HG03280 (cell line): ENCODE data around the gene AP2B1.

Experiments used
- ATAC-seq: cut with Tn5 transposase; IDR thresholded peaks from one replicate; pipeline ENCODE4 v1.9.1; 2021; ENCODE audit warnings: mild to moderate bottlenecking, moderate library complexity; ENCODE audit not compliant: unreplicated experiment

Gene AP2B1

DNA sequence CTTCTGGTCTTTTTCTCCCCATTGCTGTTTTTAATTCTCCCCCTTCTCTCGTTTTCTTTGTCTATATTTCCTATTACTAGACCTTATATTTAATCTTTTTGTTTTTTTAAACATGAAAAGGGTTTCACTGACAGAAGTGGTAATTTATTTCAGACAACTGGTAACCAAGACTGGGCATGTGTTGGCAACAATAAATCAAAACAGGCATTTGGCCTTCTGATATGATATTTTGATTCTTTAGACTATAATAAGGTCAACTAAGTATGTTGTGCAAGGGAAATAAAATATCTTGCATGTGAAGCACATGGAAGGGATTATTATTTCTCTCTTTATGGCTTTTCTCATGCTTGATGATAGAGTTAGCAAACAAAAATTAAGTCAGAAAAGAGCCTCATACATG, 34.6 kb downstream of the AP2B1 start:
- ATAC-seq = no peak

DNA sequence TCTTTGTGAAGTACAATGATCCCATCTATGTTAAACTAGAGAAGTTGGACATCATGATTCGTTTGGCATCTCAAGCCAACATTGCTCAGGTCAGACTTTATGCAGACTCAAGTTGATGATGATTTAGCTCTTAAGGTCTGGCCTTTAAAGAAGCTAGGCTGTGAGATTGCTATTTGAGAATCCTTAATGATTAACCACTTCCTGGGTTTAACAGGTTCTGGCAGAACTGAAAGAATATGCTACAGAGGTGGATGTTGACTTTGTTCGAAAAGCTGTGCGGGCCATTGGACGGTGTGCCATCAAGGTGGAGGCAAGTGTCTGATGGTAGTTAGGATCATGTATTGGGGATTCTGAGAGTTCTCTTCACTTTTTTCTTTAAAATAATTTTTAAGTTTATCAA, 40.3 kb downstream of the AP2B1 start:
- no peak for ATAC-seq

DNA sequence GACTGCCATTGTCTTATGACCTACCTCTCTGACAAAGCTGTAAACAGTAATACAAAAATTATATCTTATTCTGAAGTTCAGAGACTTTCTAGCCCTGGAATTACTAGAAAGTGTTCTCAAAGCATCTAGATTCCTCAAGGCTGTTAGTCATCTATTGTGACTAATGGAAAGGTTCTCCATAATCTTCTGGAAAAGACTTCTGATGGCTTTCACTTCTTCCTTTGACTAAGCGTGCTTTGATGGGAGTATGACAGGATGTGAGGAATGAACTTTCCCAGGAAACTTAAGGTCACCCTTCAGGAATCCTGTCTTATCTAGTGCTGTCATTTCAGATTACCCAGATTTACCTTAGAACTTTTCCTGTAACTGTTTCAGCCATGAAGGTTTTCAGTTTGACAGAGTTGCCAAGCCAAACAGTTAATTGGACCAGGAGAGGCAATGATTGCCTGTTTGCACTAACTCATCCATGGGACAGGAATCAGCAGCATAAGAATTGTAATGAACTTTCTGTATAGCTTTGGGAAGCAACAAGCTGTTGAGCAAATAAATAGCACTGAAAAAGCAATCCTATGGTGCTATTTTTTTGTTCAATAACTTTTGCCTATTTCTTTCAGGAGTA, 43.5 kb downstream of the AP2B1 start:
- ATAC-seq = no peak

DNA sequence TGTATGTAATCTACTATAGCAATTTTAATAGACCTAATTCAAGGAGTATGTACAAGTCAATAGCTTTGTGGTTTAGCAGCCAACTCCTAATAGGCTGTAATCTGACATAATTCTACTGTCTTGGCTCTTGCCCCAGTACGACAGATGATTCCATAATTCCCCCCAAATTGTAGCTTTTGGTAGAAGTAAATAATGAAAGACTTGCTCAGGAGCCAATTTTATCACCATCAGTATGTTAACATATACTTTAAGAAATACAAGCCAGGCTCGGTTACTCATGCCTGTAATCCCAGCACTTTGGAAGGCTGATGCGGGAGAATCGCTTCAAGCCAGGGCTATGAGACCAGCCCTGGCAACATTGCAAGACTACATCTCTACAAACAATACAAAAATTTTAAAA, 53.9 kb downstream of the AP2B1 start:
- ATAC-seq = no peak

DNA sequence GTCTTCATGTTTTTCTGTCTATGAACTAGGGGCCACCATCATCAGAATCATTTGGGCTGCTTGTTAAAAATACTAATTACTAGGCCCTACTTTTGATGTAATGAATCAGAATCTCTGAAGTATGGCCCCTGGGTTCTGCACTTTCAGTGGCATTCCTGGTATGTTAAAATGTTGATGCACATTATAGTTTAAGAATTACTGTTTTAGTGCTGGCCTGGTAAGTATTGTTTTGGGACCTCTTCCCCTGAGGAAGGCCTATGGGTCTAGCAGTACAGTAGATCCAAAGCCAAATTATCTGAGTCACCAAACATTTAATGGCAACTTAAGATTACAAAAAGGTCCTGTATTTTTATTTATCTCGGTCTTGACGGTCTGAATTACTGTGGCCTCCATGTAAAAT, 58.8 kb downstream of the AP2B1 start:
- no peak for ATAC-seq

DNA sequence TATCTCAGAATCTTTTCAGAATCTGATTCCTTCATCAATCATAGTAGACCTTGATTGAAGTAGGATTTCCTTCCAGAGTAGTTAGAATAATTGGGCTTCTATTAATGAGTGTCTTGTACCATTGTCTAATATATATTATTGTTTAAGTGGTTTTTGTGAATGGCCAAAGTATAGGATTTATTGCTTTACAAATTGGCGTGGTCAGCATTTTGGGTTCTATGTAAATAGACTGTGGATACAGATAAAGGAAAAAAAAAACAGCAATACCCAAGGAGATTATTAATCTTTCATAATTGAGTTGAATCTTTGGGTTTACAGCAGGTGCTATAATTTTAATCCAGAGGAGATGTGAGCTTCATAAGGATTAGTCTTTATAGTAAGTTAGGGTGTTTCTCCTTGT, 64.3 kb downstream of the AP2B1 start:
- ATAC-seq = no peak

DNA sequence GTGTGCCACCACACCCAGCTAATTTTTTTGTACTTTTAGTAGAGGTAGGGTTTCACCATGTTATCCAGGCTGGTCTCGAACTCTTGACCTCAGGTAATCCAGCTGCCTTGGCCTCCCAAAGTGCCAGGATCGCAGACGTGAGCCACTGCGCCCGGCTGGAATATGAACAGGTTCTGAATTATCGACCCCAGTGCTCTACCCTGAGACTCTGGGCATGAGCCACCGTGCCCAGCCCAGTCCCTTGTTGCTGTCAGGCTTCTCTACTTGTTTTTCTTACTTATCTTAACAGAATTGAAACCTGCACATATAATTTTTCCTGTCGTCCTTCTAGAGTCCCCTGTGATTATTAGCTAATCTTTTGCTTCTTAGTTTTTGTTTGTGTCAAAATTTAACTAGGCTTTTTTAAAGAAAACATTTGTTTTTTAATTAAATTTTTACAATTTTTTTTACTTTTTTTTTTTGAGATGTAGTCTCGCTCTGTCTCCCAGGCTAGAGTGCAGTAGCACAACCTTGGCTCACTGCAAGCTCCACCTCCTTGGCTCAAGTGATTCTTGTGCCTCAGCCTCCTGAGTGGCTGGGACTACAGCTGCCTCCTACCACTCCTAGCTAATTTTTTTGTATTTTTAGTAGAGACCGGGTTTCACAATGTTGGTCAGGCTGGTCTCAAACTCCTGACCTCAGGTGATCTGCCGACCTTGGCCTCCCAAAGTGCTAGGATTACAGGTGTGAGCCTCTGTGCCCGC, 66.7 kb downstream of the AP2B1 start:
- ATAC-seq = no peak

DNA sequence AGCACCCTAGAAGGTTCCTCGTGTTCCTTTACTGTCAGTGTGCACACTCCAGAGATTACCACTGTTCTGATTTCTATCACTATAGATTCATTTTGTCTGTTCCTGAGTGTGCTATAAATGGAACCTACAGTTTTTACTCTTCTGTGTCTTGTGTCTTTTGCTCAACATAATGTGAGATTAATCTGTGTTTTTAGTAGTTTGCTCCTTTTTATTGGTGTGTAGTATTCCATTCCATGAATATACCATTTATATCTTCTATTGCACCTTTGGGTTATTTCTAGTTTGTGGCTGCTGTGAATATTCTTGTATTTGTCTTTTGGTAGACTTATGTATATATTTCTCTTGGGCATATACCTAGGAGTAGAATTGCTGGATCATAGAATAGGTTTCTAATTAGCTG, 68.2 kb downstream of the AP2B1 start:
- no peak for ATAC-seq

DNA sequence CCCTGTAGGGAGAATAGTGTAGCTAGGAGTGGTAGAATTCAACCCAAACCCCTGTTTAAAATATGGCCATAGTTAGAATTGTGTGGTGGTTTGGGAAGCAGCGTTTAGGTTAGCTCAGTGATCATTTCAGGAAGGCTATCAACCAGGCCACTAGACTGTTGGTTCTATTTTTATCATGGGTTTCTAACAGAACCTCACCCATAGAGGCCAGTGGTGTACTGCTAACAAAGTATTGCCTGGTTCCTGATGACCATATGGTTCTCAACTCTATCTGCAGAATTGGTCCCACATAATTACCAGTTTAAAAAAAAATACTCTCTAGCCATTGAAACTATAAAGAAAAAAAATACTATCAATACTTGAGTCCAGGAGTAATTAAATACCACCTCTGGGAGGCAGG, 73.8 kb downstream of the AP2B1 start:
- no peak for ATAC-seq

DNA sequence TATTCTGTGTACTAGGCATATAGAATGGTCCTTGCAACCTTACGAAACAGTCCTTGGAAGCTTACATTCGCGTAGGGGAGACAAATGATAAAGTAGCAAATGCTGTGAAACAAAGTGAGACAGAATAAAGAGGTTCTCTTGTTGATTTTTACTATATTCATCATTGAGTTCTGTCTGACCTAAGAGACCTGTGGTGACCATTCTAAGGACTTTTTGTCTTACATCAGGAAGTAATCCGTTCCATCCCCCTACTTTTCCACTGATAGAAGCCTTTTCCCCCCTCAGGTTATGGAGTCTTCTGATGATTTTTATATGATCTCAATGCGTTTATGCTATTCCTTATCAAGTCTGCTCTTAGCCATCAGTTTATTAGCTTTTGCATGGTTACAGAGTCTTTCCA, 77.6 kb downstream of the AP2B1 start:
- ATAC-seq = no peak

DNA sequence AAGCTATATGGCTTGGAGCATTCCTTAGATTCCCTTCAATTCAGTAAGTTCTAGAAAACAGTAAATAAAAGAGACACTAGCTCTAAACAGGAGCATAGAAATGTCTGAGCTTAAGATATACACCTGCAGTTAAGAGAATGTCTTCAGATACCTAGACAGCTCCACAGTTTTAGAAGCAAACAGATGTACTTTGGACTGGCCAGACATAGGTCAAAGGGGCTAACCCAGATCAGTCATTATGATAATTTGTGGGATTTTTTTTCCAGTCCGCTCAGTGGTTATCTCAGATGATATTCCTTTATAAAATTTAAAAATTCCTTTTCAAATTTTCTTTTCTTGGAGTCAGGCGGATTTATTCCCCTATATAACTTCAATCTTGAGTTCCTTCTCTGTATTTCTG, 78.5 kb downstream of the AP2B1 start:
- ATAC-seq = no peak

DNA sequence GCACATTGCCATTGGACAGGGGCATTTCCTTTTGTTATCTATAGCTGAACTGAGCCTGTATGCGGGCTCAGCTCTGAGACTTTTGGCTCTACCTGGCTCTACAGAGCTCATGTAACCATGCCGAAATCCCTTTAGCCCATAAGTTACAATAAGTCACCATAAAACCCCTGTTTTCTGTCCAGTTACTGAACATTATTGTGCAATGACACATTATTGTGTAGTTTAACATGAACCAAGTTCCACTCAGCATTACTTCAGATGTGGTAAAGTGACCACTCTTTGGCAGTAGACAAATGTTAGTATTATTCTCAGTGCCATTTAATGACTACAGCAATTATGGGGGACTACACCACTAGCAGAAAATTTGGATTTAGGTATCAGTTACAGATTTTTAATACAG, 78.9 kb downstream of the AP2B1 start:
- ATAC-seq = no peak

DNA sequence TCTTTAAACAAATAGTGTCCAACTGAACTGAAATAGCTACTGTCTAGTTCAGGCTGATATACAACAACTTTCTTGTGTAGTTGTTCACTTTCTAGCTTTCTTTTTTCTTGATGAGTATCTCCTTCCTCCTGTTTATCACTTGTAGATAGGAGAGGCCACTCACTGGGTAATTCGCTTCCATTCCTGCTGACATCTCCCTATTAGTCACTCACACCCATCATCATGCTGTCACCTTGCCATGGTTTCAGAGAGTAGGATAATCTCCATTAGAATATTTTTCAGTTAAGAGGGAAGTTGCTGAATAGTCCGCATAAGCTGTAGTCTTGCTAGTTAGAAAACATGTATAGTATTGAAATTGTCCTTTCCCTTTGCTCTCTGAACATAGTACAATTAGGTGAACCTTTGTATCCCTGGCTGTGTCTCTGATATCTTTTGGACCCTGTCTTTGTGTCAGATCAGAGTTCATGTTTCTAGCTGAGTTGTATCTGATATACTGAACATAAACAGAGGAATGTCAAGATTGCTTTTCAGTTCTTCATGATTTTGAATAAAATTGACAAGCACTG, 79.9 kb downstream of the AP2B1 start:
- no peak for ATAC-seq

DNA sequence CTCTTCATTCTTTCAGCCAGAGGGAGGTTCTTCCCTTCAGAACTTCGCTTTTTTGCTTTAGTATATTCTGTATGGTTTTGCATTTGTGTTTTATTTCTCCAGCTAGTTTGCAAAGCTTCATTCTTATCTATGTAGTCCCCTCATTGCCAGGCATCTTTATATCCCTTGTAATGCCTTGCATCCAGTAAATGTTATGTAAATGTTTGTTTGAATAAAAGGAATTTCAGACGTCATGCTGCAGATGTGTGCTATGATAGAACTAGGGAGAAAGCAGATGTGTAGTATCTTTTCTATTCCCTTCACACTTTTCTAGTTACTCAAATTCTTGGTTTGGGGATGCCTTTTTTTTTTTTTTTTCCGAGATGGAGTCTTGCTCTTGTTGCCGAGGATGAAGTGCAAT, 81.7 kb downstream of the AP2B1 start:
- no peak for ATAC-seq

DNA sequence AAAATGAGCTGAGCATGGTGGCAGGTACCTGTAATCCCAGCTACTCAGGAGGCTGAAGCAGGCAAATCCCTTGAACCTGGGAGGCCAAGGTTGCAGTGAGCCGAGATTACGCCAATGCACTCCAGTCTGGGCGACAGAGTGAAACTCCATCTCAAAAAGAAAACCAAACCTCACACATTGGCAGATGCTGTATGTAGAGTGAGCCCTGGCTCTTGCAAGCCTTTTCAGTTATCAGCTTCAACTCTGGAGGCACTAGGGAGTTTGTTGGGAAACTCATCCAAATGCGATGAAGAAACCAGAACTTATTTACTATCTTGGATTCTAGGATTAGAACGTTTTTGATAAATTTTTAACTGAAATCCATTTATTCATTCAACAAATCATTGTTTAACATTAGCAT, 87.4 kb downstream of the AP2B1 start:
- ATAC-seq = no peak

DNA sequence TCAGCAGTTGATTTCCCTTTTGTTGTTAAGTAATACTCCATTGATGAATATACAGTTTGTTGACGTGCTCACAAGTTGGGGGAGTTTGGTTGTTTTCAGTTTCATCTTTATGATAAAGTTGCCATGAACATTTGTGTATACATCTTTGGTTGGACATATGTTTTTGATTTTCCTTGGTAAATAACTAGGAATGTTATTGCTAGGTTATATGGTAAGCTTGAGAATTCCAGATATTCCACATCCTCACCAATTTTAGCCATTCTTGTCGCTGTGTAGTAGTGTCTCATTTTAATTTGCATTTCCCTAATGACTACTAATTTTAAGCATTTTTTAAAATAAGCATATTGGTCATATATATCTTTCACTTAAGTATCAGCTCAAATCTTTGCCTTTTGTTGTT, 89.3 kb downstream of the AP2B1 start:
- no peak for ATAC-seq

DNA sequence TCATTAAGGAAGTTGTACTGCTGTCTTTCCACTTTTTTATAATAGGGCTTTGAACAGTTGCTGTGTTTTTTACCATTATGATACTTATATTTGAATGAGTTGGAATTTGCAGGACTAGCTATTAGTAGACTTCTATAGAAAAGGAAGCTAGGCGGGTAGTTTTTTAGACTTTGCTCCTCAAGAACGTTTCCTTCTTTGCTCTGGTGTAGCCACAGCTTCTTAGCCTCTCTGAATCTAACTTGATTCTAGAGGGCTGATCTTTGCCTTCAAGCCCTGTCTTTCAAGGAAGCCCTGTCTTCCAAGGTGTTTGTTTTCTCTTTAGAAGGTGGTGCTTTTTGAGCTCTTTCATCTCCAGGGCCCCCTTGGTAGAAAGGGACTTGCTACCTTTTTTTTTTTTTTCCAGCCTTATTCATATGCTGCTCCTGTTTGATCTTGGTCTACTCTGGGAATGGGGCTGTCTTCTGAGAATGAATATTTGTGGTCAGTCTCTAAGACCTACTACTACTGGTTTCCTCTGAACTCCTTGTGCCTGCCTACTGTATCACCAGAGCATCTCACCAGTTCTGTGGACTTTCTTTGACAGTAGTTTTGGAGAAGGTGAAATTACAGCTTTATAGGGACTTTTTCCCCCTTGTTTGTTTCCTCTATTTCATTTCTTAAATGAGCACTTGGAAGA, 92.0 kb downstream of the AP2B1 start:
- ATAC-seq = no peak

DNA sequence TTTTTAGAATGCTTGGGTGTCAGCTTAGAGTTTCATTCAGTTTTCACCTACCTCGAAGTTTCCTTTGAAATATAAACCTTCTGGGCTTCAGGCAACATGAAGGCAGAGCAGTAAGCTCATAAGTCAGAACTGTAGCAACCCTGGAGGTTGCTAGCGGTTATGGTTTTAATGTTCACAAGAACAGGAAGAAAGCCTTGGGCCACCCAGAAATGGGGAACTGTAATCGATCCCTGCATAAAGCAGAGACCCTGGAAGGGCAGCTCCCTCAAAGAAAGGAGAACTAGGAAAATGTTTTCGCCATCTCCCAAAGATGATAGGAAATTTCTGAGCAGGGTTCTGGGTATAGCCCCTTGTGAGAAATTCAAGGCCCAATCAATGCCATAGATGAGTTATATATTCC, 96.5 kb downstream of the AP2B1 start:
- ATAC-seq = no peak

DNA sequence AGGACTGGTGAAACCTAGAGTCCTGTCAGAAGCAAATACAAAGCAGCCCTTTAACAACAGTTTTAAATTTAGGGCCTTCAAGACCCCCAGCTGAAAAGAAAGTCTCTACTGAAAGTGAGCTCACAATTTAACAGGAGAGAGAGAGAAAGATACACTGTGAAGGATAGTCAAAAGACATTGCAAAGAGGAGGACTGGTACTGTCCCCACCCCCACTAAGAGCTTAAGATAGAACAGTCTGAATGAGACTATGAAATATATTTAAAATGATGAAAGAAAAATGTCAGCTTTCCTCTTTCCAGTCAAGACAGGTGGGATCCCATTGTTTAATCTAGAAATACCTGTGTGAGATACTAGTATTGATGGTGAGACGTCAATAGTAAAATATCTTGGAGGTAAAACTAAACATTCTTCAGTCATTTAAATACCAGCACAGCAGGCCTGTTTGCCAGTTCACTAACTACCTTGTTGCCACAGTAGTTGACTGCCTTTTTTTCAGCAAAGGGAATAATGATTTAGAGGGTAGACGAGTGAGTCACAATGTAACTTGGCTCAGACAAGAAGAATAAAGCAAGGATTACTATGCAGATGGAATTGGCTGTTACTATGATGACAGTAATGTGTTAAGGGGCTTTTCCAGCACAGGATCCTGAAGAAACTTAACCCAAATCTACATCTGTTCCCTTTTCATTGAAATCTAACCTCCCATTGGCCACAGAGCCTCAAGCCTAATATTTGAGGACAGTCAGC, 97.1 kb downstream of the AP2B1 start:
- no peak for ATAC-seq

DNA sequence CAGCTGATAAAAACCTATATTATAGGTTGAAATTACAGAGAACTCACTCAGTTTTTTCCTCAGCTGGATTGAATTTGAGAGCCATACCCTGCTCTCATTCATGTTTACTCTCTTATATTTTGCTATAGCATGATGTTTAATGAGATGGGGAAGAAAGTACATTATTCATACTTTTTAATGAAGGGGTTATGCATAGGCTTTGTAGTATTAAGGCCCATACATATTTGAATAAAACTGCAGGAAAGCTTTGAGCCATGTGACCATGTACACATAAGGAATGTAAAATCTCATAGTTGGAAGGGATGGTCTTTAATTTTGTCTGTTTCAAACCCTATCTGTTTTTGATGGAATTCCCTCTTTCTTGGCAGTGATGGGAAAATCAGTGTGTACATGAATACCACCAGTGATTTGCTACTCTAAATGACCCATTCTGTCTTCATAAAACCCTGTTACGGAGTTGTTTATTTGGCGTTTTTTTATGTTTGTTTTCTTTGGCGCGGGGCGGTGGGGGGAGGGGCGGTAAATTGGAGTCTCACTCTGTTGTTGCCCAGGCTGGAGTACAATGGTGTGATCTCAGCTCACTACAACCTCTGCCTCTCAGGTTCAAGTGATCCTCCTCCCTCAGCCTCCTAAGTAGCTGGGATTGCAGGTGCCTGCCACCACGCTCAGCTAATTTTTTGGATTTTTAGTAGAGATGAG, 105.5 kb downstream of the AP2B1 start:
- ATAC-seq = no peak

DNA sequence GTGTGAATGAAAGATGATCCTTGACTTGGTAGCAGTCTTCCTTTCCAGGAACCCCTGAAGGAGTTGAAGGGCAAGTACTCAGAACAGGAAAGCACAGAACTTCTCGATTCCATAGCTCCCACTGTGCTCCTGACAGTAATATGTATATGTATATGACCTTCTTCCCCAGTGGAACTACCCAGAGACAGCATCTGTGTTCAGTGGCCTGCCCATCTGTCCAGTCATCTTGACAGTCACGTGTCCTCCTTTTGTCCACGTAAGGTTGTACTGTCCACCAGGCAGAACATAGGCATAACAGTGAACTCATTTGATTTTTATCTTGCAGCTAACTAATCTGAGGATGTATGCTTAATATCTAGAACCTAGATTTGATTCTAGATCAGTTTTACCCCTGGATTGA, 106.5 kb downstream of the AP2B1 start:
- ATAC-seq = no peak
